Fibroblast of peridontal ligament (primary cell): Measurements from ENCODE around the gene CDKN2B-AS1.
"Not testable (repeated sequence)": the region's sequence is repeated elsewhere in the genome, so short reads cannot be mapped to it uniquely, and the experiment has no call there.

Experiments used
- DNase-seq: peaks from one replicate; pipeline ENCODE4 v3.0.0-alpha.2; 2010; ENCODE audit errors: extremely low read depth

The CDKN2B-AS1 gene

GRCh38 chr9:22043928-22044327, 49.3 kb downstream of the CDKN2B-AS1 start:
- DNase-seq, result no peak

GRCh38 chr9:22044583-22044982, 50.0 kb downstream of the CDKN2B-AS1 start:
- DNase-seq, result peak; percentile 83

- DNase-seq, result no peak
Measured at GRCh38 chr9:22045423-22045822, 50.8 kb downstream of the CDKN2B-AS1 start.

- no peak for DNase-seq
Measured at GRCh38 chr9:22046243-22046885, 51.8 kb downstream of the CDKN2B-AS1 start.

- no peak for DNase-seq
Measured at GRCh38 chr9:22047596-22047995, 53.0 kb downstream of the CDKN2B-AS1 start.

- DNase-seq, result no peak
Measured at GRCh38 chr9:22049411-22049810, 54.8 kb downstream of the CDKN2B-AS1 start.

- DNase-seq, result no peak
Measured at GRCh38 chr9:22050924-22051323, 56.3 kb downstream of the CDKN2B-AS1 start.

- peak; percentile 97 for DNase-seq
Measured at GRCh38 chr9:22052376-22052945, 57.9 kb downstream of the CDKN2B-AS1 start.

- DNase-seq, result peak; percentile 40
Measured at GRCh38 chr9:22053178-22053577, 58.6 kb downstream of the CDKN2B-AS1 start.

GRCh38 chr9:22054076-22054475, 59.5 kb downstream of the CDKN2B-AS1 start:
- no peak for DNase-seq

GRCh38 chr9:22054529-22054928, 59.9 kb downstream of the CDKN2B-AS1 start:
- no peak for DNase-seq

GRCh38 chr9:22055090-22055489, 60.5 kb downstream of the CDKN2B-AS1 start:
- DNase-seq, result no peak

- no peak for DNase-seq
Measured at GRCh38 chr9:22056402-22056801, 61.8 kb downstream of the CDKN2B-AS1 start.

- not testable (repeated sequence) for DNase-seq
Measured at GRCh38 chr9:22057972-22058371, 63.4 kb downstream of the CDKN2B-AS1 start.

- peak; percentile 61 for DNase-seq
Measured at GRCh38 chr9:22060831-22061383, 66.3 kb downstream of the CDKN2B-AS1 start.

GRCh38 chr9:22064957-22065356, 70.4 kb downstream of the CDKN2B-AS1 start:
- DNase-seq, result no peak

- DNase-seq, result no peak
Measured at GRCh38 chr9:22065431-22066200, 71.0 kb downstream of the CDKN2B-AS1 start.

- peak; percentile 31 for DNase-seq
Measured at GRCh38 chr9:22067196-22067595, 72.6 kb downstream of the CDKN2B-AS1 start.

- no peak for DNase-seq
Measured at GRCh38 chr9:22068369-22068768, 73.8 kb downstream of the CDKN2B-AS1 start.

- DNase-seq, result no peak
Measured at GRCh38 chr9:22073349-22073748, 78.8 kb downstream of the CDKN2B-AS1 start.

GRCh38 chr9:22078081-22078480, 83.5 kb downstream of the CDKN2B-AS1 start:
- DNase-seq, result no peak

GRCh38 chr9:22079873-22080341, 85.3 kb downstream of the CDKN2B-AS1 start:
- peak; percentile 93 for DNase-seq
